Retina (tissue), 1 donor: ENCODE results near the gene APBB3.

Experiments
- DNase-seq: peaks from one replicate; pipeline ENCODE4 v3.0.0-alpha.2; 2016

The APBB3 gene

DNA sequence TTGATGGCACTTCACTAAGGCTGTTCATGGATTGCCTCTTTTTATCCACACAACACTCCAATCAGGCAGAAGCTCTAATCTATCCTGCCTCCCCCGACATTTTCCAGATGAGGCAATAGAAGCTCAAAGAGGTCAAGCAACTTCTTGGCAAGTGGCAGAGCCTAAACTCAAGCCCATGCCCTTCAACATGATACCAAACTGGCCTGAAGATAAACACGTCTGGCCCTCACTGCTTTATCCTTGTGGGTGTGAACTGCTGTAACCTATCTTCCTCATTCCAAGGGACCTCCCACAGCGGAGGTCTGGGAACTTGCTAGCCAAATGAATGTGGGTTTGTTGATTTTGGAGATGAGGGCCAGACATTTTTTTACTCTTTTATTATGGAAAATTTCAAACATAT lies 9.8 kb upstream of the APBB3 start:
- DNase-seq, result no peak

DNA sequence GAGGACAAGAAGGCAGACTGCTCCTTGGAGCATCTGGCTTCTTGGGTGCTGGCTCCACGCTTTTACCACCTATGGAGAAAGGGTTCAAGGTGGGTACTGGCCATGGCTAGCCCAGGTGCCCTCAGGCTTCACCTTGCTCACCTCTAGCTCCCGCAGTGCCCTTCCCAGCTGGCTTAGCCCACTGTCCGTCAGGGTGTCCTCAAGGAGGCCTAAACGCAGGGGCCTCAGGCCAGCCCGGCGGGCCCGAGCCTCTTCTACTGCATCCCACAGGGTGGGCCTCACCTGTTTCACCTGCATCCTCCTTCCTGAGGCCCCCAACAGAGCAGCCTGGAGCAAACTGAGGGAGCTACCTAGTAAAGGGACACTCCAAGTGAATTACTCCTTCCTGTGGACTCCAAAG lies 9.3 kb upstream of the APBB3 start:
- DNase-seq, result no peak

DNA sequence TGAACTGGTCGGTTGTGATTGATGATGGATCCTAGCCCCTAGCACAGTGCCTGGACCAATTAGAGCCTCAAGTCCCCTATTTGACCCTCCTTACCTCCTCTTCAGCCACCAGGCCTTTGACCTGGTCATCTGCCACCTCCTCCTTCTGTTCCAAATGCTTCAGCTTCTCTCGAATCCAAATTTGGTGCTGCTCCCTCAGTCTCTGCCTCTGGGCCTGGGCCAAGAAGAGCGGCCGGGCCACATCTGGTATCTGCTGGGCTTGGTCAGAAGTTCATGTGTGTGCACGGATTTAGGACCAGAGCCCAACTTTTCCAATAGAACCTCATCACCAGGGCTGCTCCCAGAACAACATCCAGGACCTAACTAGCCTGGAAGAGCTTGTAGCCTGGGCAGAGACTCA lies 6.7 kb upstream of the APBB3 start:
- no peak for DNase-seq

DNA sequence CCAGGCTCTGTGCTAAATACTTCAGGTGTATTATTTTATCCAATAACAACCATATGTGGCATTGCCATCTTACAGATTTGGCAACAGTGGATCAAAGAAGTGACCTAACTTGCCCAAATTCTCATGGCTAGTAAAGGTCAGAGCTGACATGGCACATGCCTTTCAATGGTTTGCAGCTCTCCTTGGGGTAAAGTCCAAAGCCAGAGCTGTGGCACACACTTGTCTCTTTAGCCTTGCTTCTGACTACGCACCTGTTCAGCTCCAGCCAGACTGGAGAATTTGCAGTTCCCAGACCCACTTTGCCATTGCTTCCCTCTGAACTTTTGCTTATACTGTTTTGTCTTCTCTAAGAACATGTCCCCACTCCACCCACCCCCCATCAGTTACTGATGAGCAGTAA lies 6.1 kb upstream of the APBB3 start:
- DNase-seq, result no peak

DNA sequence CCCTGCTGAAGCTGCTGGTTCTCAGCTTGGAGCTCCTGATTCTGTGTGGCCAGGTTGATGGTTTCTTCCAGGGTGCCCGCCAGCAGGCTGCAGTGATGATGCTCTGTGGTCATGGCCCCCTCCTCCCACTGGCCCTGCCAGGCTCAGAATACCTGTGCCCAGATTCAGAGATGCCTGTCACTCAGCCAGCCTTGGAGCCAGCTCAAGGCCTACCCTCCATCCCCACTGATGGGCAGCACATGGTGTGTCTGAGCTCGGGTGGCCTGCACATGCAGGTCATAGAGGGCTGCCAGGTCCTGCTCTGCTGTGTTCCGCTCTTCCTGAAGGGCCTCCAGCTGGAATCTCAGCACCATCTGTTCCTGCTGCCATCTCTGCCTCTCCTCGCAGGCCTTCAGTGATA lies 5.7 kb upstream of the APBB3 start:
- DNase-seq, result no peak

DNA sequence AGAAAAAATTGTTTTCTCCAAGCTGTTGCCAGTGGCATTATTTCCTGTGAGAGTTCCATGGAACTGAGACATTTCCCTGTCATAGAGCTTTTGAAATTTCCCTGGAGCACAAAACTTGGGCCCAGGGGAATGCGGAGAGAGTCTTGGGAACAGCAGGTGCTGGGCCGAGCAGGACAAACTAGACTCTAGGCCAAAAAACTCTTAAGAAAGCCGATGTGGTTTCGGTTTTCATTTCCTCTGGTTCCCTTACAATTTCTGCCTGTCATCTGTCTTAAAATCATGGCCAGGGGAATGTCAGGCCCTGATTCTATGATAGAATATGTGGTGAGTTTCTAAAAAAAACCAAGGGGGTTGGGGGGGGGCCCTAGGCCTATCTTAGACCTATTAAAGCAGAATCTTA lies 4.8 kb upstream of the APBB3 start:
- no peak for DNase-seq

DNA sequence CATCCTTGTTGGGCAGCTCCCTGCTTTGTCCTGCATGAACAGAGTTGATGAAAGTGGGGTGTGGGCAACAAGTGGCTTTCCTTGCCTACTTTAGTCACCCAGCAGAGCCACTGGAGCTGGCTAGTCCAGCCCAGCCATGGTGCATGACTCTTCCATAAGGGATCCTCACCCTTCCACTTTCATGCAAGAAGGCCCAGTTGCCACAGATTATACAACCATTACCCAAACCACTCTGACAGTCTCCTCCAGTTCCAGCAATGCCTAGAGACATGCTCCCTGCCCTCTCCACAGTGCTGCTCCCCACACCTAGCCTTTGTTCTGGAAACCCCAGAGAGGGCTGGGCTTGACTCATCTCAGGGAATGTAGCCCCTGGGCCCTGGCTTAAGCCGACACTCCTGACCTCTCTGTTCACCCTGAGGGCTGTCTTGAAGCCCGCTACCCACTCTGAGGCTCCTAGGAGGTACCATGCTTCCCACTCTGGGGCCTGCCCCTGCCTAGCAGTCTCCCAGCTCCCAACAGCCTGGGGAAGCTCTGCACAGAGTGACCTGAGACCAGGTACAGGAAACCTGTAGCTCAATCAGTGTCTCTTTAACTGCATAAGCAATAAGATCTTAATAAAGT lies 4.2 kb upstream of the APBB3 start:
- no peak for DNase-seq

DNA sequence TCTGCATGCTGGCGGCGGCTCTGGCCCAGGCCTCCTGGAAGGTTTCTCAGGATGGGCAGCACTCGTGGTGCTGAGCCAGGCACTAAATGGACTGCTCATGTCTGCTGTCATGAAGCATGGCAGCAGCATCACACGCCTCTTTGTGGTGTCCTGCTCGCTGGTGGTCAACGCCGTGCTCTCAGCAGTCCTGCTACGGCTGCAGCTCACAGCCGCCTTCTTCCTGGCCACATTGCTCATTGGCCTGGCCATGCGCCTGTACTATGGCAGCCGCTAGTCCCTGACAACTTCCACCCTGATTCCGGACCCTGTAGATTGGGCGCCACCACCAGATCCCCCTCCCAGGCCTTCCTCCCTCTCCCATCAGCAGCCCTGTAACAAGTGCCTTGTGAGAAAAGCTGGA lies 3.5 kb upstream of the APBB3 start:
- no peak for DNase-seq

DNA sequence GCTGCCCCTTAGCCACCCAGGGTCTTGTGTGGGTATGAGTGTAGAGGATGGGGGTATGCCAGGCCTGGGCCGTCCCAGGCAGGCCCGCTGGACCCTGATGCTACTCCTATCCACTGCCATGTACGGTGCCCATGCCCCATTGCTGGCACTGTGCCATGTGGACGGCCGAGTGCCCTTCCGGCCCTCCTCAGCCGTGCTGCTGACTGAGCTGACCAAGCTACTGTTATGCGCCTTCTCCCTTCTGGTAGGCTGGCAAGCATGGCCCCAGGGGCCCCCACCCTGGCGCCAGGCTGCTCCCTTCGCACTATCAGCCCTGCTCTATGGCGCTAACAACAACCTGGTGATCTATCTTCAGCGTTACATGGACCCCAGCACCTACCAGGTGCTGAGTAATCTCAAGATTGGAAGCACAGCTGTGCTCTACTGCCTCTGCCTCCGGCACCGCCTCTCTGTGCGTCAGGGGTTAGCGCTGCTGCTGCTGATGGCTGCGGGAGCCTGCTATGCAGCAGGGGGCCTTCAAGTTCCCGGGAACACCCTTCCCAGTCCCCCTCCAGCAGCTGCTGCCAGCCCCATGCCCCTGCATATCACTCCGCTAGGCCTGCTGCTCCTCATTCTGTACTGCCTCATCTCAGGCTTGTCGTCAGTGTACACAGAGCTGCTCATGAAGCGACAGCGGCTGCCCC lies 2.9 kb upstream of the APBB3 start:
- DNase-seq, result no peak

DNA sequence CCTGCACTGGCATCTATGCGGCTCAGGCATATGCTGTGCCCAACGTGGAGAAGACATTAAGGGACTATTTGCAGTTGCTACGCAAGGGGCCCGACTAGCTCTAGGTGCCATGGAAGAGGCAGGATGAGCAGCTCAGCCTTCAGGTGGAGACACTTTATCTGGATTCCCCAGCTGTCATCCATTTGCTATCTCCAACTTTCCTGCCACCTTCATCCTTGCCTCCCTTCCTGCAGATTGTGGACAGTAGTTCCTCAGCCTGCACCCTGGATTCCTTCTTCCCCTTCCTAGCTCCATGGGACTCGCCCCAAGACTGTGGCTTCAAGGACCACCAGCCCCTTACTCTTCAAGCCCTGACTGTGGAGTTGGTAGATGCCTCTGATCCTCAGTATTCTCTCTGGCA lies 2.3 kb upstream of the APBB3 start:
- no peak for DNase-seq

DNA sequence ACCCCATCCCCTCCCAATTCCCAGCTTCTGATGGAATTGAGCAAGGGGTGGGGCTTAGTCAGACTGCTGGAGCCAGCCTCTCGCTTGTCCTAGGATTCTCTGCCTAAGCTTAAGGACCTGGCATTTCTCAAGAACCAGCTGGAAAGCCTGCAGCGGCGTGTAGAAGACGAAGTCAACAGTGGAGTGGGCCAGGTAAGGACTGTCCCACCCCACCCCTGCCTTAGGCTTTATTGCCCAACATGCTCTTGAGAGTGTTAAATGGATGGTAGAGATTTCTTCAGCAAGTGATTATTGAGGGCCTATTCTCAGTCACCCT lies 1.3 kb upstream of the APBB3 start:
- no peak for DNase-seq

DNA sequence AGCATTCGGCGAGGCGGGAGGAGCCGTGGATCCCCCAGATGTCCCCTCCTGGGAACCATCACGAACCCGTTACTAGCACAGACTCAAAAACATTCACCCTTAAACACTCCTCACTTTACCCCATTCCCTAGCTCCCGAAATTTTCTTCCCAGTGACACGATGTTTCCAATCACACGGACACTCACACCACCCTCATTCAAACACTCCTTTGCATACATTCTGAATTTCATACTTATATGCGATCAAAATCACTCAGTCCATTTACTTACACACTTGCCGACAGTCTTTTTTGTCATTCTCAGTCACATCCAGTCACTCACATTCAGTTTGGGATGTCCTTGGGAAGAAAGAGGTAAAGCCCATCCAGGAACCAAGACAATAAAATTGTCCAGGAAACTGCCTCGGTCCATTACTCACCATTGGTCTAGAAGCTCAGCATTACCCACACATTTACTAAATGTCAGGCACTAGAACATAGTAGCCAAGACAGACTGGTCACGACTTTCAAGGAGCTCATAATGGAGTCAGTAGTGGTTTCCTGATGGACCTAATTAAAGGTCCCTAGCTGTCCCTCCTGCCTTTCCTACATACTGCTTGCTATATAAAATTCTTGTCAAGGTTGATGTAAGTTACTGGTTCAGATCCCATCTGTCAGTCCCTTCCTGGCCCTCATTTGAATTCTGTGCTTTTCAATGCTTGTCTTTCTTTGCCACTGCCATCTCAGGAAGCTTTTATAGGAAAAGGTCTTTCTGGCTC lies 804 bp upstream of the APBB3 start:
- no peak for DNase-seq

DNA sequence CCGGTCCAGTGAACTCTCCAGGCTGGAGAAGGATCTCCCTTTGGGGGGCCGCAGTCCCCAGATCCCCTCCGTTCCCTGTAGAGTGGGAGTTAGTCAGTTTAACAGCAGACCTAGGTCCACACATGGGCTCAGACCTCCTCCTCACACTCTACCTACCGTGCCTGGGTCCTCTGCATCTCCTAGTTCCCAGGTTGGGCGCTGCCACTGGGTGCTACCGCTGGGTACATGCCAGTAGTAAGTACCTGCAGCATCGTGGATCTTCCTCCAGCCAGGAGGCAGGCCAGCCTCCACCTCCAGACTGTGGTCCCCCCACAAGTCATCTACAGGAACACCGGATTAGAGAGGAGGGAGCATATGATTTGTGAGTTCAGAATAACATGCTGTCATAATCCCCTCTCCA lies 802 bp downstream of the APBB3 start:
- no peak for DNase-seq

DNA sequence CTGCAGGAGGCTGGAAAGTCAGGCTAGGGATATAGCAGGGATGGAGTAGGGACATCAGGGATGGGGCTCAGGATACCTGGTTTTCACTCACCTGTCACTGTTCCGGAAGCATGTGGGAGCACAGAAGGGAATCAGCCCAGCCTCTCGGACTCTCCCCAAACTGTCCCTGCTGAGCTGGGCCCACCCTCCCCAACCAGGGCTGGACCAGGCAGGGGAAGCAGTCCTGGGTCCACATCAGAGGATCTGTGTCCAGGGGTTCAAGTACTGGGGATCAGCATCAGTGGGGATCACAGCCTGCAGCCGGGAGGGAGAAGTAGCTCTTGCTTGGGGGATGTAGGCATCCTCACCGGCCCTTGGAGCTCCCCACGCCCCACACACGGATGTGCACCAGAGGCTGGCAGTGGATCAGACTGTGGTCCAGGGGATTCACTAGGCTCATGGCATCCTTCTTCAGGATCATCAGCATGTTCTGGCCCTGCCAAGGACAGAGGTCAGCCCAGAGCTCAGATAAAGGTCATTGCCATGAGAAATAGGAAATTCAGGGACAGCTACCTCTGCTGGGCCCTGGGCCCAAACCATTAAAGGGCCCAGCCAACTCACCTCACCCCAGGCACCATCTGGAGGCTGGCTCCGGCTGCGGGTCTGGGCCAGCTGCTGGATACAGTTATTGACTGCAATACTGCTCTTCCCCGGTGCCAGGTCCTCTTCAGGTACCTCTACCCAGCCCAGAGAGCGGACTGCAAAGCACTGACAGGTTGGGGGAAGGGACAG lies 2.5 kb downstream of the APBB3 start:
- DNase-seq, result no peak

DNA sequence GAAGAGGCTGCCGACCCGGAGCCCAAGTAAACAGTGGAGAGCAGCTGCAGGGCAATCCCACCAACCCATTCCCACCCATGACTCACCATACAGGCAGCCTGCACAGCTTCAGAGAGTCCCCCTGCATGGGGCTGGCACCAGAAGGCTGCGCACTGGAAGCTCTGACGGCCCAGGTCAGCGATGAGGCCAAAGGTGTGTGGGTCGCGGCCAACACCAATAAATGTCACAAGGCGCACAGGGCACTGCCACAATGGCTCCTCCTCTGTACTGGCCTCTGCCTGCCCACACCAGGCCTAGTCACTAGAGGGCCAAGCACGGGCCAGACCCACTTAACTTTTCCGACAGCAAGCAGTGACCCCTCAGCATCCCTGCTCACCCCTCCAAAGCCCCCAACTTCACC lies 4.2 kb downstream of the APBB3 start:
- DNase-seq, result no peak

DNA sequence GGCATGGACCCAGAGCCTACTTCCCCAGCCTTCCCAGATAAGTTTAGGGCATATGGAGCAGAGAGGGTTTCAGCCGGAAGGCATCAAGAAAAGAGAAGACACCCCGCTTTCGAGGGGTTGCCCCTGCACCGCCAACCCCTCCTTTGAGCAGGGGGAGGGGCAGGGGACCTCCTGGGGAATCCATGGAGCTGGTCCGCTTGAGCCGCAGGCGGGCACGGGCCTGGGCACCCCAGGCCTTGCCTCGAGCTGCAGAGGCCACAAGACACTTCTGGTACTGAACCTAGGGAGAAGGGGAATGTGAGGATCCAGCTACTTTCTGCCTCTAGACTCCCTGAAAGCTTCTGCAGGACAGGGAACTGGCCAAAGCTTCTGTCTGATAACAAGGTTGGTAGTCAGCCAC lies 5.9 kb downstream of the APBB3 start:
- DNase-seq, result no peak

DNA sequence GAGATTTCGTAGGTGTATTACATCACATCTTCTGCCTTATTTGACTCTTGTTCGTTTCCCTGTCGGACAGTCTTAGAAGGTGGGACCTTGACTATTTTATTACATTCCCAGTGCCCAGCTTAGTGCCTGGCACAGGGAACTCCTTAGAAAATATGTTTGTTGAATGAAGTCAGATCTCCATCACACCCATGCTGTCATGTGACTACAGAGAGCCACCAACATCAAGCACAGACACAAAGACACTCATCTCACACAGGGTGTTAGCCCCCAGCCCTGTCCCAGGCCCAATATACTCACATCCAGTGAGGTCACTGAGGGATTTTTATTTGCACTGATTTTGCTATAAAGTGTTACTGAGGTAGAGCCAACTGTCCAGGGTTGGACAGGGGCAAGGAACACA lies 6.4 kb downstream of the APBB3 start:
- no peak for DNase-seq

DNA sequence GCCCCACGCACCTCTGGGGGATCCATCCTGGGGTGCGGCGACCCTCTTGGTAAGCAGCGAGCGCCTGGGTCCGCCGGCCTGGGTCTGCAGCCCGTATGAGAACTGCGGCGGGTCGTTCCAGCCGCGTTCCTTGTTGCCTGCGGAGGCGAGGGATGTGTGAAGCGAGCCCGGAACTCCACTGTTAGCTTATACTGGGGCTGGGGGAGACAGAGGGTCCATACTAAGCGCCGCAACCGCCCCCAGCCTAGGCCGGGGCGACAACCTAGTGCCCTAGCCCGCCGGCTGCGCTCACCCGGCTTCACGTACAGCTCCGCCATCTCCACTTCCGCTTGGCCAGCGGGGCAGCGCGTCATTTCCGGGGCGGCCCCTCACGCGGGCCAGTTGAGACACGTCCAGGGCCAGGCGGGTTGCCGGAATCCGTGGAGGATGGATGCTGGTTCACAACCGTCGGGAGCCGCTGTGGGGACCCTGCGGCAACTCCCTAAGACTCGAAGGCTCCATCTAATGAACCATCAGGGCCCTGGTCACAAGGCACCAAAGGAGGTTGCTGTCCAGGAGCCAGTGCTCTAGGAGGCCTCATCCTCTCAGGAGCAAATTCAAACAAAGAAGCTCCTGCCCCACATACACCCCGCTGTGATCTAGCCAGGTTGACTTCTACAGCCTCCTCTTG lies 7.1 kb downstream of the APBB3 start, which contains the start of gene SRA1:
TSS of gene SRA1 (minus strand) at position 338 of the 670 bp plus-strand sequence. CDS start at position 317, 21 bp downstream.
- DNase-seq, result peak; percentile 97

DNA sequence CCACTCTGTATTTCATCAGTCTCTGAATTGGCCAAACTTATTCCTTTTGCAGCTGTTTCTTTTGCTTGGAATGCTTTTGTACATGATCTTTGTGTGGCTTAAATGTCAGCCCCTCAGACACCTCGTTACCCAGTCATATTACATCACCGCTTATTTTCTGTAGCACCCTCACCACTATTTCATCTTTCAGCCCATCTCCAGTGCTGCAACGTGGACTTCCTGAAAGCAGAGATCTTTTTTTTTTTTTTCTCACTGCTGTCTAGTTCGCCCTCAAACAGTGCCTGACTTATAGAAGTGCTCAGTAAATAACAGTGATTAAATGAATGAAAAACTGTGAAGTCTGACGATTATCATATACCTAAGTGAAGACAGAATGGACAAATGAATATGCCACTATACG lies 8.0 kb downstream of the APBB3 start:
- no peak for DNase-seq

DNA sequence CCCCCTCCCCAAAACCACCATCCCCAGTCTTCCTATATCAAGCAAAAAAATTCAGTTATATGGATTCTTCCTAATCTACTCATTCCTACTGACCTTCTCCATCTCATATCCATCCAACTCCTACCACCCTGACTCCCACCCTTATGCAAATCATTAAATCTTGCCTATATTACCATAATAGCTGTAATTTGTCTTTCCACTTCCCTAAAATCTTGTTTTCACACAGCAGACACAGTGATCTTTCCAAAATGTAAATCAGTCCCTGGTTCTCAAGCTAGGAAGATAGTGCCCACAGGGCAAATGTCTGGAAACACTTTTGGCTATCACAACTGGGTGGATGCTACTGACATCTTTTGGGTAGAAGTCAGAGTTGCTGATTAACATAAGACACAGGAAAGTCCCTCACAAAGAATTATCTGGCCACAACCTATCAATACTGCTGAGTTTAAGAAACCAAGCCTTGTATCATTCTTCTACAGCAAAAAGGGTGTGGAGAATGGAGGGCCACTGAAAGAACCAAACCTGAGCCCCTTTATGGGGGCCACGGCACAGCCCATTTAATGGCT lies 8.6 kb downstream of the APBB3 start:
- no peak for DNase-seq

DNA sequence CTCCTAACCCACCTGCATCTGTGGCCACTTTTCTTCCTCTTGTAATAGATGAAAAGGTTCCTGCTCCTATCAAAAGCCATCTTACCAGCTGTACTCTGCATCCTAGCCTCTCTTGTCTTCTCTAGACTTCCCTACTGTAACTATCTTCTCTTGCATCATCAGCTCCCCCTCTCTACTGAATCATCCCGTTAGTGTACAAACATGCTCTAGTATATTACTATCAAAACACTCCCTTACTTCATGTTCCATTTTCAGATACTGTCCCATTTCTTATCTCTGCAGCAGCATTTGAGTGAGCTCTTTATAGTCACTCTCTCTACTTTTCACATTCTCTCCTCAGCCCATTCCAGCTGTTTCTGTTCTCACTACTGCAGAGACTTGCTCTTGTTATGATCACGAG lies 9.9 kb downstream of the APBB3 start:
- DNase-seq, result no peak

DNA sequence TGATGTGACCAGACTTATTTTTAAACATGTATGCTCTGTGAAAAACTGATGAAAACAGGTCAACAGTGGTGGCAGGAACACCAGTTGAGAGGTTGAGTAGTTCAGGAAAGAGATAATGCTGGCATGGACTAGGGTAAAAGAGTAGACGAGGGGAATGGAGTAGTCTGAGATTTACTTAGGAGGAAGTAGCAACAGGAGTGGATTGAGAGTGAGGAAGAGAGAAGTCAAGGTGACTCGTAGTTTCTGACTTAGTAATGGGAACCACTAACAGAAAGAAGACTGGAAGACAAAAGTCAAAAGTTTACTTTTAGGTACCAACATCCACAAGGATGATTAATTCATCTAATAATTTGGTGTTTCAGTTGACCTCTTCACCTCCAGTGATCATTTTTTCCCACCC lies 10.7 kb downstream of the APBB3 start:
- DNase-seq, result no peak

DNA sequence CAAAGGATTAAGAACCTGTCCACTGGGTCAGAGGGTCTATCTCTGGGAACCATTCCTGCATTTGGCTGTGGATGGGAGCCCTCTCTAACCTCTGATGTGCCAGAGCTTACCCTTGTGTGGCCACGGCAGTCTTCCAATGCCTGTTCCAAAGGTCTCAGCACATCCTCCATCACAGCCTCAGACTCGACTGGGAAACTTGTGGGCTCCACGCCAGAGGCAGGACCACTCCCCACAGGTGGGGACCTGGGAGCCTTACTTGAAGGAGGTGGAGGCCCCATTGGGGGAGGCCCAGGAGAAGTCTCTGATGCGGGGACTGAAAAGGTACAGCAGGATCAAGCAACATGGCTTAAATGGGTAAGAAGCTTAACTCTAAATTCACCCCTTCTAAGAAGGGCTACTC lies 12.5 kb downstream of the APBB3 start:
- DNase-seq, result no peak
